HG02759 (cell line): ENCODE data around the gene SH2D7.

Experiments used
- ATAC-seq: cut with Tn5 transposase; IDR thresholded peaks from one replicate; pipeline ENCODE4 v1.9.1; 2021; ENCODE audit warnings: mild to moderate bottlenecking, moderate library complexity; ENCODE audit not compliant: unreplicated experiment

The SH2D7 gene

DNA sequence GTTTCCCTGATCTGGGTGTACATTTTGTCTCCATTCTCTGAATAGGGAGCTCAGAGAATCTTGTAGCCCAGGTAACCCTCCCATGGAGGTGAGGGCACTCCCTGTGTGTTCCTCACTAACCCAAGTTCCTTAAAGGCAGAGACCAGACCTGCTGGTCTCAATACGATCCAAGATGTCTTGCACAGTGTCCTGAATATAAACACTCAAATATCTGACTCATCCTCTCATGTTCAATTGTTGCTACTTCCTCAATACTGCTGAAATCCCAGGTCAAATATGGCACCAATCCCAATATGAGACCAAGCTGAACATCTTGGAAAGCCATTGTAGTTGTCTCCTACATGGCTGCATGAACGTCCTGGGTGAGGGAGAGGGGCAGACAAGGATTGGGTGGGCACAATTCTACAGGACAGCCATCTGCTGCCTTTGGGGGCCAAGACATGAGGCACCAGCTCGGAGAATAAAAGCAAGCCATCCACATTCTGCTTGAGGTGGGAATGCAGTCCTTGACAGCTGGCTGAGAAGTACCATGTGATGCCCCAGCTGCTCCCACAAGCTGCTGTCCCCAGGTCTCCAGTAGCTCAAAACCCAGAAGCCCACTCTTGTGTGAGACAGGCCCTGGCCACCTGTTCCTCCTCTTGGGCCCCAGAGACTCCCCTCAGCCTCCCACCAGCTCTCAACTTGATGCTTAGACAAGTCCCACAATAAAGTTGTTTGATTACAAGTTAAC, 33.1 kb upstream of the SH2D7 start:
- ATAC-seq: no peak

DNA sequence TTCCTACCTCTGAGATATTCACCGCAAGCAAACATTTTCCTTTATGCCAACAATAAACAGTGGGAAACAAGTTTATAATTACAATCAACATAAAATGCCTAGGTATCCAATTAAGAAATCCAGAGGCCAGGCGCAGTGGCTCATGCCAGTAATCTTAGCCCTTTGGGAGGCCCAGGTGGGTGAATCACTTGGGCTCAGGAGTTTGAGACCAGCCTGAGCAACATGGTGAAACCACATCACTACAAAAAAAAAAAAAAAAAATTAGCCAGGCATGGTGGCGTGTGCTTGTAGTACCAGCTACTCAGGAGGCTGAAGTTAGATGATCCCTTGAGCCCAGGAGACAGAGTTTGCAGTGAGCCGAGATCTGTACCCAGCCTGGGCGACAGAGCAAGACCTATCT, 32.1 kb upstream of the SH2D7 start:
- no peak for ATAC-seq

DNA sequence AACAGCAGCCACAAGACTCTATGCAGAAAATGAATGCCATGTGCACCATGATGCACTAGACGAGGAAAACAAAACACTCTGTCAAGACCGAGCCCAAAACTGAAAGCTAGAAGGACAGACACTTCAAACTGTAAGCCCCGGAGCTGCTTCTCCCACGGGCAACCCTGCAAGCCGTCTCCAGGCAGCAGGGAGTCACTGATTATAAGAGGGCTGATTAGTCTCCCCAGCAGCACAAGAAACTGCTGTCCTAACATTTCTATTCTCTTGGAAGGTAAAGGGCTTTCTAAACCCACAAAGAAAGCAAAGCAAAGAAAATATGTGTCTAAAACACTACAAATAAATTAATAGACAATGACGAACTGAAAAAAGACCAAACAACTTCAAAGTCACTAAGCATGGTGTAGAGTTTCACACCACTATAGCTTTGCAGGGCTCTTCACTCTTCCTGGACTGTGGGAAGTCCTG, 30.4 kb upstream of the SH2D7 start:
- peak; percentile 42 for ATAC-seq

DNA sequence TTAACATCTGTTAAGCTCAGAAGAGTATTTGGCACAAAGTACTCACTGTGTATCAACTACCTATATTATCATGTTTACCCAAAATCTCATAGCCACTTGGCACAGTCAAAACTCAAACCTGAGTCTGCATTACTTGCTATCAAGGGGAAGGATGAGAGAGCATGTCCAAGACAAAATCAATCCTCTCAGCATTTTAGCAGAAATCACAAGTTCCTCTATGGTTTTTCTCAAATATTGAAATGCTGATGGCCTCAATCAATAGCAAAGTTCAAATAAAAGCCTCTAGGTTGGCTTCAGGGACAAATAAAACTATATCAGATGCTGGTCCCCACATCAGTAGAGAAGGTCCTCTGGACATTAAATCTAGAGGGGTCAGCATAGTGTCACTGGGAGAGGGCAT, 29.1 kb upstream of the SH2D7 start:
- no peak for ATAC-seq

DNA sequence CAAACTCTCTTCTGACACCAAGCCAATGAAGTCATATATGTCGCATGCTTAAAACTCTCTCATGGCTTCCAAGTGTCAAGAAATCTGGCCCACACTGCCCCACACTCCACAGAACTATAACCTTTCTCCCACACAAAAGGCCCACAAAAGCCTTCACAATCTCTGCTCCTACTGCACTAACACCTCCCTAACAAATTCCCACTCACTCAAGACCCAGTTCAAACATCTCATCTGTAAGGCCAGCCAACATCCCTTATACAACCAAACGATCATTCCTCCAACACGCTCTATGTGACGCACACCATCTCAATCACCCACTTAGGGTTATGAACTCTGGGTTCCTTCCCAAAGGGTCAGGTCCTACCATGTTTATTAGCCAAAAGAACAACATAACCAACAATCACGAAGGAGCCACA, 28.4 kb upstream of the SH2D7 start:
- no peak for ATAC-seq

DNA sequence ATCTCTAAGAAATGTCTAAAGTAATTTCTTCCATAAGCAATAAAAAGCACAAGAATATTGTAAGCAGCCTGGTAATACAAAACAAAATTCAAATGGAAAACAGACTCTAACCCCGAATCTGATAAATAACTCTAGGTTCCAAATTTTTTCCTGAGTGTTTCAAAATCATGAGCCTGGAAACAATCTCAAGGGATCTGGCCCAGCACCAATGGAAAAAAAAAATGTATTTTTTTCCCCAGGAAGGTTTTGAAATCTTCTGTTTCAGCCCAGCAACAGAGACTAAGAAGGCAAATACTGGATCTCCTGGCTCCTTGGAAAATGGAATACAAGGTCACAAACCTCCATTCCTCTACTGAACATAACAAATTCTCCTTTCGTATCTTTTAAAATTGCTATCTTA, 27.8 kb upstream of the SH2D7 start:
- ATAC-seq: no peak

DNA sequence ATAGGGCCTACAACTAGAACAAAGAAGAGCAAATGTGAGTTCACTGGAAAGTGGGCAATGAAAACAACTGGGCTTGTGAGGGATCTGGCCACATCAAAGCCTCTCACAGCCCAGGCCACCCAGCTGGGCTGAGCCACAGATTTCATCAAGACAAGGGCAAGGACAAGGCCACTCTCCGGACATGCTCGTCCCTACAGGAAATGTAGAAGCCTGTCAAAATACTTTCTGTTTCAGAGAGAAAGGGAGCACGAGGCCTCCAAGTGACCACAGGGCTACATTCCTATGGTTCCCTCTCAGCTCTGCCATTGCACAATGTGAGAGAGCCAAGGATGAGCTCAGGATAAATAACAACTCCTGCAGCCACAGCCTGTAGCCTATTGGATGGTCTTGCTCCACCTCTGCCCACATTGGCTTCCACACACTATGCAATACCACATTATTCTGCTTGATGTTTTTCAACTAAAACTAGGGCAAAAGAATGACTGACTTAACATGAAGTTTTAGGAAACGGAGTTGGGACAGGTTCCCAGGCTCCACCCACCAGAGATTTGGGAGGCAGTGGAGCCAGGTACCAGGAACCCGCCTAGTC, 27.0 kb upstream of the SH2D7 start:
- ATAC-seq: no peak

DNA sequence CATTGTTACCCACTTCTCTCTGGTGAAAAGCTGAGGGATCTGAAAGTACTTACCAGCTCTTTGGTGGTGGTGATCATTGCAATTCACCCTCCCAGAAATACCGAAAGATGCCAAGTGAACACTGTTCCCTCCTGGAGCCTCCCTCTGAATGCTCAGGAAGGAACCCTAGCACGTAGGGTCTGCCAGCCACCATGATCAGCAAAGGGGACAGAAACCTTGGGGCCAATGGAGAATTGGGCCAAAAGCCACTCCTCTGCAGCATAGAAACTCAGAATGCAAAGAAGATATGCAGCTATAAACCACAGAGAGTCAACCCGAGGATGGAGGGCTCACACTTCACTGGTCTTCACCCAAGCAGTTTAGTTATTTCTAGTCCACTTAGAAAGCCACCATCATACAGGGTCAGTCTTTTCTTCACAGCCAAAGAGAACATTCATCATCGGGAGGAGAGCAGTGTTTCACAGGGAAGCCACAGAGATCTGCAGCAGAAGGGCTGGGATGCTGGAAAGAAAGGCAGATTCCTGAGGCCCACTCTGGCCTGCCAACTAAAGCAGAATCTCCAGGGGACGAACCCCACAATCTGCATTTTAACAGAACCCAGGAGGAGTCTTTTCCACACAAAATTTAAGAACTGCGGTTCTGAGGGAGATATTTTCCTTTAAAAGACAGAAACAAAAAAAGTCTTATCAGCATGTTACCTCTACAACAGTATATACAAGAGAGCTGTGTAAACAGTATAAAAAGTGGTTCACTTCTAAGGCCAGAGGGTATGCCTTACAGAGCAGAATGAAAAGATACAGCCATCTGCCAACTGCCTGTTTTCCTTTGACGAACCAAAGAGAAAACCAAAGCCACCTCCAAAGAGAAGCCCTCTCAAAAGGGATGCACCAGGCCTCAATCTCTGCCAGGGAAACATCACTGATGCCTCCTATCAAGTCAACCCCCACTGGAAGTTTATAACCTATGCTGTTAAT, 26.1 kb upstream of the SH2D7 start:
- no peak for ATAC-seq

DNA sequence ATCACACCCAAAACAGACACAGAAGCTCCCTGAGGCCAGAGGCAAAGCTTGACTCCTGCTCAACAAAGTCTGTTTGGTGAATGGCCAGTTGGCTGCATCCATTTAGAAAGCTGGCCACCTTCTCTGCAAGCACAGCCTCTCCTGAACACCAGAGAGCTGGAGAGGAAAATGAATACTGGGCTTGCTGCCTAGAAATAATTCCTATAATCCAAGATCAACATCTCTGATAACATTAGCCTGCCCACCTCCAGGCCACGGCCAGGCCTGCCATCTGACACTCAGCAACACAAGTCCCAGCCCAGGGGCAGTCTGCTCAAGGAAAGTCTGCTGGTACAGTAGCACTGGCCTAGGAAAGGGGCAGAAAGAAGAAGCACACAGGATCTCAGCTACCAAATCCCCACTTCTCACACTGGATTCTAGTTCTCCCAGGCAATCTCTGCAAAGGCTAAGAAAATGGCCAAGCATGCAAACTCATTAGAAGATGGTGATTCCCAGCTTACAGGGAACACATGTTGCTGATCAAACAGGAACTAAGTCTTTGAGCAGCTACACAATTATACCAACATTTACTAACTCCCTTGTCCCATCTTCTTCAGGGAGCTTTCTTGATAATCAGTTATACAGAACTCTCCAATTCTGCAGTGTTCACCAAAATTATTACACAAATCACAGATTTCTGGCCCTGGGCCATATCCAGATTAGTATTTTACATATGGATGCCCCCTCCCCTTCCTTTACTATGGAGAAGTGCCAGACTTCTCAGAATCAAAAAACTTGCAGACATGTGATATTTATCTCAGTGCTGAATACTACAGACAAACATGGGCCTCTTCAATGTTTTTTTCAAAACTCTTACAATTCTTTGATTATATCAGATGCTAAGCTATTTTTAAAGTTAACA, 24.8 kb upstream of the SH2D7 start:
- no peak for ATAC-seq

DNA sequence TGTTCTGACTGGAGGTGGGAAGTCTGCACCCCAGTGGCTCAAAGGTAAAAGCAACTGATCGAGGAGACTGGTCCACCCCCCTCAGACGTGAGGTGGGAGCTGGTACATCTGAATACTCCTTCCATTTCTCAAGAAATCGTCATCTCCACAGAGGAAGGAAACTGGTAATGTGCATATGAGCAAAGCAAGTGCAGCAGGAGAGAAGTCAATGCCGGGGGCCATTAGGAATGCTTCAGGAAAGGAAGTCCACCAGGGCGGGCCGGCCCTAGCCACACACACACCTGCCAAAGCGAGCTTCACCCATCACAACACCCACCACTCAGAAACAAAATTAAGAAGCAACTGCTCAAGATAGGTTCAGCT, 23.3 kb upstream of the SH2D7 start:
- peak; percentile 22 for ATAC-seq

DNA sequence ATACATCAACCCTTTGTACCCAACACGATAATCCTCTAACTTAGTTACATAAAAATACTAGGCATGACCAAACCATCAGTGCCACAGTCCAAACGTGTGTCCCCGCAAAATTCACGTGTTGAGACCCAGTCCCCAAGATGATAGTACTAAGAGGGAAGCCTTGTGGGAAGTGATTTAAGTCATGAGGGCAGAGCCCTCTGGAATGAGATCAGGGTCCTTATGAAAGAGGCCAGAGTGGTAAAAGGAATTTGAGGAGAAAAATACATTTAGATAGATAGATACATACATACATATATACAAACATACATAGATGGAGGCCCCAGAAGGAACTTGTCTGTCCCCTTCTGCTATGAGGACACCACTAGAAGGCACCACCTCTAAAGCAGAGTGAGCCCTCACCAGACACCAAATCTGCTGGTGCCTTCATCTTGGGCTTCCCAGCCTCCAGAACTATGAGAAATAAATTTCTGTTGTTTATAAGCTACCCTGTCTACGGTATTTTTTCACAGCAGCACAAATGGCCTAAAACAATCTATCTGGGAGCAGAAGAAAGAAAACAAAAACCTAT, 22.8 kb upstream of the SH2D7 start:
- no peak for ATAC-seq

DNA sequence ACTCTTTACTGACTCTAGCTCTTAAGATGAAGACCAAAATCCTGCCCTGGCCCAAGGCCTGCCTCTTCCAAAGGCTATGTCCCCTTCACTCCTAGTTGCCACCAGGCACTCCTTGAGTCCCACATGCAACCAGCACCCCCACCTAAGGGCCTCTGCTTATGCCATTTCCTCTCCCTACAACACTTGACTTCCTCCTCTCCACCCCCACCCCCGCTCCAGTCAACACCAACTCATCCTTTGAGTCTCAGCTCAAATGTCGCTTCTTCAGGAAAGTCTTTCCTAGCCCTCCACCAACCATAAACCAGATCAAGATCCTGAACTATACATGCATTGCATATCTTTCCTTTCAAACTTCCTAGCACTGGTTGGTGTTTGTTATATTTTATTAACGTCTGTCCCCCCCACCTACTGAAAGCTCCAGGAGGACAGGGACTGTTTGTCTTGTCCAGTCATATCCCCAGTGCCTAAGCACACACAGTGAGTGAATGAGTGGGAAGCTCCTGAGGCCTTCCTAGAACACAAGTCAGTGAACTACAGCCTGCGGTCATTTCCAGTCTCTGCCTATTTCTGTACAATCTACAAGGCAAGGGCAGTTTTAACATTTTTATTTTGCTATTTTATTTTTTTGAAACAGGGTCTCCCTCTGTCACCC, 22.2 kb upstream of the SH2D7 start:
- no peak for ATAC-seq

DNA sequence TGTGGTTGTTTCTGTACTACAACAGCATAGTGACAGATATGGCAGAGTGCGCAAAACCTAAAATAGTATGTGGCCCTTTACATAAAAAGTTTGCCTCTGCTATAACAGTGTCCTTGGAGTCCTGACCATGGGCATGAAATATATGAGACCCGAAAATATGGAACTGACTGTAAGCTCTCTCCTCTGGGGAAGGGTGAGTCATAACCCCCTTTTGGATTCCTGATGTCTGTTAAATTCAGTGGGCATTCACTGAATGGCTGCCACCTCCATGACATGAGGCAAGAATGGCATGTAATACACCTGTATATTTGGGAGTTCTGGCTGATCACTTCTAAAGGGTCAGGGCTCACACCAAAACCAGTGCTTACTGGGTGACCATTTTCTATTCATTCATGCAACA, 21.0 kb upstream of the SH2D7 start:
- ATAC-seq: no peak

DNA sequence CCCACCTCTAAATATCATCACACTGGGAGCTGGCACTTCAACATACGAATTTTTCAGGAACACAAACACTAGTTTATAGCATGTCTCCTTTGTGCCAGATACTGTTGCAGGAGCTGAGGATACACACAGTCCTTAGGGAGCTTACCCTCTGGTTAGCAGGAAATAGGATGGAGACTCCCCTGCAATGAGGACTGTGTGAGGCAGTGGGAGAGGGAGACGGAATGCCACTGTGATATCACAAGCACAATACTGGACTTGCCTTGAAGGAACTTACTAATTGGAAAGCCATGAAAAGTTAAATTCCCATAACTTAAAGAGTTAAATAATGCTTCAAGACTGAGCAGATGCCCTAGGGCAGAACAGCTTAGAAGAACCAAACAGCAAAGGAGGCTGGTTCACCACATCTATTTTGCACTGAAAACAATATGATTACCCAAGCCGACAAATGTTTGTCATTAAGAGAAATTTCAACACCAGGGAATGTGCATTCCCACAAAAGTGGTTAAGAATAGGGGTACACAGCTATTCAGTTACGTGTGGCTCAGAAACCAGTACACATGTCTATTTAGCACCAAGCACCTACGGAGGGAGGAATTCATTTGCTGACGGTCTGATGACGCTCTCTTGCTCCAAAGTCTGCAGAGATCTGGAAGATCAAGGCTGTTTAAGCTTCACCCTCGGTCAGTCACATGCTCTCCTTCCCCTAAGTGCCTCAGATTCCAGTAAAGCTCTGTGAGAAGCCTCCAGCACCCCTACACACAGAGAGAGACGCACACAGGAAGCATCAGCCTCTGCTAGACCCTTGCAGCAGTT, 20.1 kb upstream of the SH2D7 start:
- no peak for ATAC-seq

DNA sequence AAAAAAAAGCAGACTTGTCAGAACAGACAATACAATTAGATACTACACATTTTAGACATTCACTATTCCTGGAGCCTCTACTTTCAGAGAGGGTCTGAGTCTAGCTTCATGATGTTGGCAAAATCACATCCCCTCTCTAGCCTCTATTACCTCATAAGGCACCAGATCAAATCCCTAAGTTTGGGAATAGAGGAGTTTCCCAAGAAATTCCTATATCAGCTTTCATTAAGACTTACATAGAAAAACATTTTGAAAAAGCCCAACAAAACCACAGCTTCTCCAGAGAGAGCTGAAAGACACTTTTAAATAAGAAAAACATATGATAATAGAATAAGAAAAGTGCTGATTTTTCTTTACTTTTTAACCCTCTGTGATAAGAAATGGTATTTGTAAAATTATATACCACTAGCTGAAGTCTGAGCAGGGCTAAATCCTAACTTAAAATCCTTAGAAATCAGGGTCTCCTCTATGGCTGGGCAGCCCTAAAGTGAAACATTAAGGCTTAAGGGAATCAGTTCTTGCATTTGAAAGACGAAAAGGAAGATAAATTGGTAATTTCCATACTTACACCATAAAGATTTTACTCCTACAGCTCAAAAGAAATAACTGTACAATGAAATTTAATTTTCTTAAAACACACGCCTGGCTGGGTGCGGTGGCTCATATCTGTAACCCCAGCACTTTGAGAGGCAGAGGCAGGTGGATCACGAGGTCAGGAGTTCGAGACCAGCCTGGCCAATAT, 19.1 kb upstream of the SH2D7 start:
- no peak for ATAC-seq

DNA sequence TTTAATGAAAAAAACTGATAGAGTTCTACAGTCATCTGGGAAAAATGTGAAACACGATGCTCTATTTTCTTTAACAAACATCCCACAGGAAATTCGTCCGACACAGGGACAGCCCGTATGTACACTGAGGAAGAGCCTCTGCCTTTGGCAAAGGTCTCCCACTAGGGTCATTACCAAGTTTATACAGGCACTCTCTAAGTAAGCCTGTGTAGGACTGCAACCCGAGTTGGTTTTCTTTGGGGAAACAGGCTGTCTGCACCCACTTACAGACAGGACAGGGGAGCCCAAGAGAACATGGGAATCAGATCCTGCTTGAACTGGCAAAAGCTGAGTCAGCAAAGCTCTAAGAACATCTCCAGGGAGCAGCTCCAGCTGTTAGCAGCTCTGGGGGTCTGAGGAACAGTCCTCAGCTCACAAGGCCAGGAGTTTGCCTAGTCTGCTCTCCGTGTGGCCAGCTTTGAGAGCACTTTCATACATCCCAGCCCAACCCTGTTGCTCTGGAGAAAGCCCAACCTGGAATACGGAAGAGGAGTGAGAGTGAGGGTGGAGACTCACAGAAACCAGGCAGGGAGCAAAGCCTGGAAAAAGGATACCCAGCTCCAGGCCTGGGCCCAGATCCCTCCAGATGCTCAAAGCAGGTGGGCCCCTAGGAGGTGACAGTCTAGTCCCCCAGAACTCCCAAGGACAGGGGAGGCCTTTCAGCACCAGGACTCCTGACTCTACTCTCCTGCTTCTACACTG, 16.7 kb upstream of the SH2D7 start:
- ATAC-seq: no peak

DNA sequence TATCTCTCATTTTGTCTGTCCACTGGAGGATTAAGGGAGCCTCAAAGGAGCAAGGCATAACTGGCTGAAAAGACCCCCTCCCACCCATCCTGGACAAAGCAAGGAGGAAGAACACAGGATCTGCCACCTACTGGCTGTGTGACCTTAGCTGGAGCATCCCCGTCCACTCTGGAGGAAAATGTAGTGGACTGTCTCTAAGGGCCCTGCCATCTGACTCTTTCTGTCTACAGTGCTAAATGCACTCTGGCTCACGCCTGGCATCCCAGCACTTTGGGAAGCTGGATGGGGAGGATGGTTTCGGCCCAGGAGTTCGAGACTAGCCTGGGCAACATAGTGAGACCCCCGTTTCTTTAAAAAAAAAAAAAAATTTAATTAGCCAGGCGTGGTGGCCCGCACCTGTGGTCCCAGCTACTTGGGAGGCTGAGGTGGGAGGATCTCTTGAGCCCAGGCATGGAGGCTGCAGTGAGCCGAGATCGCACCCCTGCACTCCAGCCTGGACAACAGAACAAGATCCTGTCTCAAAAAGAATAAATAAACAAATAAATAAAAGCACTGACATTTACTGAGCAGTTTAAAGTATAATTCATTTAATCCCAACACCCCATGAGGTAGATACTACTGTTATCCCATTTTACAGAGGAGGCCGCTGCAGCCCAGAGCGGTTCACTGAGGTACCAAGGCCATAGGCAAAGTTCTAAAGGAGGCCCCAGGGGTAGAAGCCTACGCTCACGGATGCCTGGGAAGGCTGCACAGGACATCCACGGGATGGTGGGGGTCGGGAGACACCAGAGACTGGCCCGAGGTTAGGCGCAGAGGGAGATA, 15.9 kb upstream of the SH2D7 start:
- no peak for ATAC-seq
